HG03342 (cell line): Measurements from ENCODE around the gene SMARCD2.
"Not testable (repeated sequence)": the region's sequence is repeated elsewhere in the genome, so short reads cannot be mapped to it uniquely, and the experiment has no call there.

Experiments used
- ATAC-seq: cut with Tn5 transposase; IDR thresholded peaks from one replicate; pipeline ENCODE4 v1.9.1; 2021; ENCODE audit warnings: mild to moderate bottlenecking, moderate library complexity; ENCODE audit not compliant: unreplicated experiment

Gene SMARCD2

DNA sequence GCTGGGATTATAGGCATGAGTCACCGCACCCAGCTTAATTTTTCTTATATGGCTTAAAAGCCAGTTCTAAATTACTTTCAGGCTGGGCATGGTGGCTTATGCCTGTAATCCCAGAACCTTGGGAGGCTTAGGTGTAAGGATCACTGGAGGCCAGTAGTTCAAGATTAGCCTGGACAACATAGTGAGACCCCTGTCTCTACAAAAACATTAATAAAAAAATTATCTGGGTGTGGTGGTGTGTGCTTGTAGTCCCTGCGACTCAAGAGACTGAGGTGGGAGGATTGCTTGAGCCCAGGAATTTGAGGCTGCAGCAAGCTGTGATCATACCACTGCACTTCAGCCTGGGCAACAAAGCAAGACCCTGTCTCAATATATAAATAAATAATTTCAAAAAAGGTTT lies 10.8 kb upstream of the SMARCD2 start:
- no peak for ATAC-seq

DNA sequence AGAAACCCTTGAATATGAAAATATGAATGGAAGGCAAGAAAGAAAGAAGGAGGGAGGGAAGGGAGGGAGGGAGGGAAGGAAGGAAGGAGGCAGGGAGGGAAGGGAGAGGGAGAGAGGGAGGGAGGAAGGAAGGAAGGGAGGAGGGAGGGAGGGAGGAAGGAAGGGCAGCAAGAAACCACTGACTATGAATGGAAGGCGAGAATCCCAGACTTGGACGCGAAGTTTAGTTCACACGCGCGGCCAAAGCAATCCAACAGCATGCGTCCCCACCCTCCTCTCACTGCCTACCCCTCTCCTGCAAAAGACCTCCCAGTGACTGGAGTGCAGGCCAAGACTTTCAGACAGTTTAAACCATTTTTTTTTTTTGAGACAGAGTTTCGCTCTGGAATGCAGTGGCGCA lies 7.9 kb upstream of the SMARCD2 start:
- no peak for ATAC-seq

DNA sequence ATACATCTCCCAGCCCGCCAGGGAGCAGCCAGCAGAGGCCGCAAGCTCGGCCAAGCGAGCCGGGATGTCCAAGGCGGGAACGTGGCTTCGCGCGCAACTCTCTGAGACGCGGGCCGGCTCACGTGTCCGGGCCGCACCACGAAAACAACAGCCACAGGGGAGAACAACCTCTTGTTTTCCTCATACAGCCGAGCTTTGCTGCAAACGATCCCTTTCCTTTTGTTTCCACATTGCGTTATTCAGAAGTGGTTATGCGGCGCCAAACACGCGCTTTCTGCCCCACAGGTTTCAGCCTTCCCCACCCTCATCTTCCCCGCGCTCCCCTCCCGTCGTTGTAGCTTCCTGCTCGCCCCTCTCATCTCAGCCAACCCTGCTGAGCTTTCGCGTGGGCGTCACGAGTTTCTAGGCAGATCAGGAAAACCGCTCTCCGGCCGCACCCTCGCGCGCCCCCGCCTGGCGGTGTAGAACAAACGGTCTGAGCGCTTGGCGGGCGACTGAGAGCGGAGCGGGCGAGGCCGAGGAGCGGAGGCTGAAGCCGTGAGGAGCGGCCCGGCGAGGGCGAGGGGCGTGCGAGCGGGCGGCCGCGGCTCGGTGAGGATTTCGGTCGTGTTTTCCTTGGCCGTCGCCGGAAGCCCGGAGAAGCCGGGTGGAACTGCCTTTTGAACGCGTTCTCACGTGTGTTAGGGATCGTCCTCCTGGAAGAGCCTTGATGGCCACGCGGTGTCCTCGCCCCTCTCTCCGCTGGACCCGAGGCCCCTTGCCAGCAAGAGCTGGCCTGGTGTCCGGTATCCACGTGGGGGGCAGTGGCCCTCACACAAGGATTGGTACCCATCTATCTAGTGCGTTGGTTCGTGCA lies 6.6 kb upstream of the SMARCD2 start:
- ATAC-seq = peak; percentile 91

DNA sequence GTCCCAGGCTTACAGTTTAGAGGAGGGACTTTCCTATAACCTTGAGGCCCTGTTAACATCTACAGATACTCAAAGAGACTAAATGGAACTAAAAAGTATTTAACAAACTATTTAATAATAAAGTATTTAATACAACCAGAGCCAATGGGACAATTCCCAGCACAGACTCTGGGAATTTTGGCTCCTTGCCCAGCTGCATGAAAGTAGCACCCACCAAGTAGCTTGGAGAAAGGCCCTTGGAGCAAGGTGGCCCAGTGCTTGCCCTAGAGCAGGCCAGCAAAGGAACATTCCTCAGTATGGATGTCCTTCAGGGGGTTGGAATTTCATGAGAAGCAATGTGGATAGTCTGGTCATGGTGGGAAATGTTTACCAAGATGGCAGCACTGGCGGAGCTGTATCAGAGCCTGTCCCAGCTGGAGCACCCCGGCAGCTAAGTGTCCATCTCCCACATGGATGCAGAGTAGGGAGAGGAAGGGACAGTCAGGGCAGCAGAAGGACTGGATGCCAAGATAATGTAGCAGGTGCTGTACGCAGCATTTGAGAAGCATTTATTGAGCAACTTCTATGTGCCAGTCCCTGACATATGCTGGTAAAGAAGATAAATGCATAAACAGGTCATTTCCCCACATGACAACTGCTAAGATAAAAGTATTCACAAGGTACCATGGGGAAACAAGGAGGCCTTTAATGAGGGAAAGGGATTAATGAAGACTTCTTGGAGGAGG lies 5.2 kb upstream of the SMARCD2 start:
- ATAC-seq = no peak

DNA sequence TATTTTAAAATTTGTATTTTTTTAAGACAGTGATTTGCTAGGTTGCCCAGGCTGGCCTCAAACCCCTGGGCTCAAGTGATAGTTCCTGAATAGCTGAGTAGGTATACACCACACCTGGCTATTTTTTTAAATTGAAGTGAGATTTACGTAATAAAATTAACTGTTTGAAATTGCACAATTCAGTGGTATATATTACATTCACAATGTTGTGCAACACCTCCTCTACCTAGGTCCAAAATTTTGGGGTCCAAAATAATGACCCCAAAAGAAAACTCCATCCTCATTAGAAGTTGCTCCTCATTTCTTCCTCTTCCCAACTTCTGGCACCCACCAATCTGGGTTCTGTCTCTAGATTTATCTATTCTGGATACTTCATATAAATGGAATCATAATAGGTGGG lies 3.0 kb upstream of the SMARCD2 start:
- ATAC-seq = no peak

DNA sequence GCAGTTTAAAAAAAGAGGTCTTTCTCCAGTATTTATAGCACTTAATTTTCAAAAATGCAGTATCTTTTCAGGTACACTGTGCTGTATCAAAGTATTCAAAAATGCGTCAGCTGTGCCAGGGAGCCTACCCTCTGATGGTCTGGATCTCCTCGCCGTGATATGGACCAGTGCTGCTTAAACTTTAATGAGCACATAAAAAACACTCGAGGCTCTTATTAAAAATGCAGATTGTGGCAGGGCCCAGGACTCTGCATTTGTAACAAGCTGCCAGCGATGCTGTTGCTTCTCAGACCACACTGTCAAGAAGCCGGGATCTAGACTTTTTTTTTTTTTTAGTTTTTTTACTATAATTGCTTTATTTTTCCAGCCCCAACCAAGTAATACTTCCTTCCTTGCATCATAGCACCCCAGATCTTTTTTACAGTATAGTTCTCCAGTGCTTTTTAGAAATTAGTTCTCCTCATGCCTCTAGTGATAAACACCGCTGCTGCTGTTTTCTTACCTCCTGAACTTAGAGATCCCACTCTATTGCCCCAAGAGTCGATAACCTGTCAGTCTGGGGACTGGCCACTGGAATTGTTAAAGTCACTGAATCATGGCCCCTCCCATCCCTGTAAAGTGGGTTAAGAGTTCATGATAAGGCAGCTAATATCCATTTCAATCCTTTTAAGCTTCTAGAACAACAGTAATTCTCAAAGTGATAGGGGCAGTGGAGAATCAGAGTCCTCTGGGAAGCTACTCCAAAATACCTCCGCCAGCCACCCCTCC lies 1.6 kb upstream of the SMARCD2 start:
- ATAC-seq = no peak

DNA sequence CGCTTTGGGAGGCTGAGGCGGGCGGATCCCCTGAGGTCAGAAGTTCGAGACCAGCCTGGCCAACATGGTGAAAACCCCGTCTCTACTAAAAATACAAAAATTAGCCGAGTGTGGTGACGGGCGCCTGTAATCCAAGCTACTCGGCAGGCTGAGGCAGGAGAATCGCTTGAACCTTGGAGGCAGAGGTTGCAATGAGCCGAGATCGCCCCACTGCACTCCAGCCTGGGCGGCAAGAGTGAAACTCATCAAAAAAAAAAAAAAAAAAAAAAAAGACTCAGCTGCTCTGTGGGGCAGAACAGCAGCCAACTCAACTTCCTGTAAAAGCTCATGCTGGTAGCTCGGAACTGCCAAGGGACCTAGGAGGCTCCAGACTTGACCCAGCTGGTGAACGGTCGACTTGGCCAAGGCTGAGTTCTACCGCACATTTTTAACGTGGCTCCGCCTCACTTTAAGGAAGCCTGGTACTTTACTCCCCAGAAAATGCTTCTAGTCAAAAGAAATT lies 953 bp upstream of the SMARCD2 start:
- not testable (repeated sequence) for ATAC-seq

DNA sequence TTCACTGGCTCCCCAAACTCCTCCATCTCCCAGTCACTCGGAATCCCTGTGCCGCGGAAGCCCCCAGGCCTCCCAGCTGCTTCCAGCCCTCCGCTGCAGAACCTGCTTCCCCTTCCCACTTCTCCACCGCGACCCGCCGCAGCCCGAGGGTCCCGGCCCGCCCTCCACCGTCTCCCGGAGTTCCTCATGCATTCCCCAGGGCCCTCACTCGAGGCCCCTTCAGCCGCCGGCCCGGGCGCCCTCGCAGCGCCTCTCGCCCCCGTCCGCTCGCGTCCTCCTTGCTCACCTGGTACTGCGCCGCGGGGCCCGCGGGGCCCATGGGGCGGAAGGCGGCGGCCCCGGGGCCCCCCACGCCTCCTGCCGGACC lies 329 bp downstream of the SMARCD2 start:
- ATAC-seq = peak; percentile 28

DNA sequence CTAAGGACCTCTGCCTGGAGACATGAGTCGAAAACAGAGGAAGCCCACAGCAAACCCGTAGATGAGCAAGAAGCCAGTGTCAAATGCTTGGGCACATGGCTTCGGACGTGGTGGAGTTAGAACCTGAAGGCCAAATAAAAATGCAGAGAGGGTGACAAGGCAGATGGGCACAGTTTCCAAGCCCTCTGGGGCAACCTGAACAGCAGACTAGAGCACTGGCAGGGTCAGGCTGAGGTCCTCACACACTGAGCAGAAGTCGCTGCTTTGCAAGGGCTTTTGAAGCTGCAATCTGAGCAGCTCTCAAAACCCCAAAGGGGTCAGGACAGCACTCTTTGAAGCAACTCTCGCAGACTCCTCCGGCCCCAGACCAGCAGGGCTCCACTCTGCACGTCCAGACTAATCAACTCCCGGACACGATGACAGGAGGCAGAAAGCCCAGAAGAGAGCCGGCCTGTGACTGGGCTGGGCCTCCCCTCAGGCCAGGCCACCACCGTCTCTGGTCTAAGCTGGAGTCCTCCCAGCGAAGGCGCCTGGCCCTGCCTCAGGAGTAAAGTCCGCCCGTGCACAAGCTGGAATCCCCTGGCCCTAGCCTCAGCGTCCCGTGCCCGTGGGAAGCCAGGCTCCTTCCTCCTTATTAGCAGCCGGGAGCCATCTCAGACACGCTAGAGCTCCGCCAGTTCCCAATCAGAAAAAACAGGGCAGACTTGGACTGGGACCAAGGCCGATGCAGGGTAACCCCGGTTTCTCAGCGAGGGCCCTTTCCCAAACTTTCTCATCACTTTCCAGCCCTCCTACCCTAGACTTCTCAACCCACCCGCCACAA lies 924 bp downstream of the SMARCD2 start:
- ATAC-seq = no peak

DNA sequence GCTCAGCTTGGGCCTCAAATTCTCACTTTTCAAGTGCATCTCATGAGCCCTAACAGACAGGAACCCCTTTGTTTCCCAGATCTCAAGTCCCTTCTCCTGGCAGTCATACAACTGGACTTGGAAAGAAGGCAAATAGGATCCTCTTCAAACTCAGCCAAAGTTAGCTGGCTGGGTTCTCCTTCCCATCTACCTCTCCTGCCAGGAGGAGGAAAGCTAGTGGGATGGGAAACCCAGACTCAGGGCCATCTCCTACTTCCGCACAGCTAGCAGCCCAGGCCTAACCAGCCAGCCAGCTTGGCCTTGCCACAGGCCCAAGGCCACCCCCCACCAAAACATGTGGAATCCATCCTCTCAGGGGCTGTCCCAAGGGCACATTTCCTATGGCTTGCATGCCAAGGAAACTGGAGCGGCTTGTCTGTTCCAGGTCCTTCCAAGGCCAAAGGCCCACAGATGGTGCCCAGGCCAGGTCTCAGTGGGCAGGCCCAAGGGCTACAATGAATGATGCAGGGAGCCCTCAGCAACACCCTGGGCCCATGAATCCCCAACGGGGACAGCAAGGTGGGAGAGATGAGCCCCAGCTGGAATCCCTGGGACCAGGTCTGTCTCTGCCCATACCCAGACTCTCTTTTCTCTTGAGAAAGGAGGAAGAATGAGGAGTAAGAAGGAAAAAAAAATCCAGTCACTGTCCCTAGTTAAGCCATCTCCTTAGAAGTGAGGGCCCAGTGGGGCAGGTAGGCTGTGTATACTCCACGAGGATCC lies 1.7 kb downstream of the SMARCD2 start:
- ATAC-seq = no peak

DNA sequence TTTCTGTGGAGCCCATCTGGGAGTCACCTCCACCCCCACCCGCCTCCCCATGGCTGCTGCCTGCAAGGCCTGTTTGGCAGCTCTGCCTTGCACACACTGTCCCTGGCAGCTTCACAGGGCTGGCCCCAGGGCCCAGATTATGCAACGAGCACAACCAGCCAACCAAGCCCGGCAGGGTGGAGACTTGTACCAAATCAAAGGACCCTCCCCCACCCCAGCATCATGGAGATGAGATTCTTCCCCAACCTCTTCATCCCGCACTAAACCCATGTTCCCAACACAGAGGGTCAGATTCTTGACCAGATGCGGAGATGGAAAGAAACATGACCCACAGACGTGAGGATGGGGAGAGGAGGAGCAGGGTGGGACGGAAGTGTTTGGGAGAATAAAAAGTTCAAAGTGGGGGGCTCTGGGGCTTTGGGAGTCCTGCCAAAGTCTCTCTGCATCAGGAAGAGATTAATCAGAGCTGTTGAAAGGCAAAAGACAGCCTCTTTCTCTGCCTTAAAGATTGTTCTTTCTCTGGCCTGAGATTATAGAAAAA lies 3.8 kb downstream of the SMARCD2 start:
- ATAC-seq = no peak

DNA sequence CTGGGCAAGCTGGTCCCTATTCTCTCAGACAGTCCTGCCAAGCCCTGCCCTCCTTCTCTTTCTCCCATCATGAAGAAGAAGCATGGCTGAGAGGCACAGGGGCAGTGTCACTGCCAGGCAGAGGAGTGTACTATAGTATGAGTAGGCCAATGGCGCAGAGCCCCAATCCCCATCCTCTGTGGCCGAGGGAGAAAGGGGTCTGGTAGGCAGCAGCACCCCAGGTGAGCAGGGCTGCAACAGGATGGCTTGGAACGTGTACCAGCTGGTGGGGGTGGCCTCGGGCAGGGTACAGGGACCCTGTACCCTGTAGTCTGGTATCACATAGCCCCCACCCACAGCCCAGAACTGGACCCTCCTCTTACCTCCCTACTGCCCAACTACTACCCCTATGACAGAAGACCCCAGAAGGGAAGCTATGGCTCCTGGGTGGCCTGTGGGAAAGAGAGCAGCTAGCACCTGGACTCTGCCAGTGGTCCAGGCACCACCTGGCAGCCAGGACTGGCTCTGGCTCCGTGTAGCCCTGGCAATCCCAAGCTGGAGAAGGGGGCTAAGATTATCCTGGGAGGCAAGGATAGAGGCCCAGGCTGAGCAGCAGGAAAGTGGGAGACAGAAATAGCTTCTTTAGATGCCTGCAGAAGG lies 4.4 kb downstream of the SMARCD2 start:
- no peak for ATAC-seq

DNA sequence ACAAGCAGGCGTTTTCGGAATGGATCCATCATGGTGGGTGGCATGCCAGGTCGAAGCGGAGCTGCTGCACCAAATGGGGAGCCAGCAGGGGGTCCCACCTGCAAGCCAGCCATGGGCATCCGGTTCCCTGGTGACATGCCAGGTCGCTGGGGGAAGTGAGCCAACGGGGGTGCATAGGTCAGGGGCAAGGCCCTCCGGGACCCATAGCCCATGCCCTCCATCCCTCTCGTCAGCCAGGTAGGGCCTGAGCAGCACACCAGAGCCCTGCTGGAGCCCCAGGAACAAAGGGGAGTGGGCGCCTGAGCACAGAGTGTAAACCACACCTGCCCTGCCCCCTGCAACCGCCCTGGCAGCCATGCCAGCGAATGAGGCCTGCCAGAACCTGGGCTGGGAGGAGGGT lies 5.0 kb downstream of the SMARCD2 start:
- no peak for ATAC-seq

DNA sequence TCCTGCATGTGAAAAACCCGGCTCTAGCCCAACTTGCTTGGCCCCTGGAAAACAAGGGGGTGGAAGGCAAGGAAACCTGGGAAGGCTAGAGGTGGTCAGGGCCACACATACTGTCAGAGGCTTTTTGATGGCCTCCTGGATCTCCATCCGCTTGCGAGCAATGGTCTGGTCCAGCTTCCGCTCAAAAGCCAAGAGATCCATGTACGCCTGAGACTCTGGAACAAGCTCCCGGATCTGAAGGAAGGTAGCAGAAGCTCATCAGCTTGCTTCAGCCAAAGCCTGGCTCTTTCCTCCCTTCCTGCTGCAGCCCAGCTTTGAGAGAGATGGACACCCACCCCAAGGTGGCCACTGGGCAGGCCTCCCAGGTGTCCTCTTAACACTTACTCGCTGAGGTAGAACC lies 5.7 kb downstream of the SMARCD2 start:
- ATAC-seq = no peak

DNA sequence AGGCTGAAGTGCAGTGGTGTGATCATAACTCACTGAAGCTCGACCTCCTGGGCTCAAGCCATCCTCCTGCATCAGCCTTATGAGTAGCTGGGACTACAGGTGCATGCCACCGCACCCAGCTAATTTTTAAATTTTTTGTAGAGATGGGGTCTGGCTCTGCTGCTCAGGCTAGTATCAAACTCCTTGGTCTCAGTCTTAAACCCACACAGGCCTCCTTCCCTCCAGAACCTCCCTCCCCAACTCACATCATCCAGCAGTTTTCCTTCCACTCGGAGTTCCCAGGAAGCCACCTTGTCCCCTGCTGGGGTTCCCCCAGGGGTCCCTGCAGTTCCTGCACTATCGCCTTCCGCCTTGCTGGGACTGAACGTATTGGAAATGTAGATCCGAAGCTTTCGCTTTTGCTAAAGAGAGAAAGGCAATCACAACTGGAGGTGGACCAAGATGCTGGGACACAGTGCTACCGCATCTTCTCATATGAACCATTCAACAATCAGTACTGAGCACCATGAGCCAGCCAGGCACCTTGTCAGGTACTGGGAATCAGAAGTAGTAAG lies 7.2 kb downstream of the SMARCD2 start:
- ATAC-seq = no peak

DNA sequence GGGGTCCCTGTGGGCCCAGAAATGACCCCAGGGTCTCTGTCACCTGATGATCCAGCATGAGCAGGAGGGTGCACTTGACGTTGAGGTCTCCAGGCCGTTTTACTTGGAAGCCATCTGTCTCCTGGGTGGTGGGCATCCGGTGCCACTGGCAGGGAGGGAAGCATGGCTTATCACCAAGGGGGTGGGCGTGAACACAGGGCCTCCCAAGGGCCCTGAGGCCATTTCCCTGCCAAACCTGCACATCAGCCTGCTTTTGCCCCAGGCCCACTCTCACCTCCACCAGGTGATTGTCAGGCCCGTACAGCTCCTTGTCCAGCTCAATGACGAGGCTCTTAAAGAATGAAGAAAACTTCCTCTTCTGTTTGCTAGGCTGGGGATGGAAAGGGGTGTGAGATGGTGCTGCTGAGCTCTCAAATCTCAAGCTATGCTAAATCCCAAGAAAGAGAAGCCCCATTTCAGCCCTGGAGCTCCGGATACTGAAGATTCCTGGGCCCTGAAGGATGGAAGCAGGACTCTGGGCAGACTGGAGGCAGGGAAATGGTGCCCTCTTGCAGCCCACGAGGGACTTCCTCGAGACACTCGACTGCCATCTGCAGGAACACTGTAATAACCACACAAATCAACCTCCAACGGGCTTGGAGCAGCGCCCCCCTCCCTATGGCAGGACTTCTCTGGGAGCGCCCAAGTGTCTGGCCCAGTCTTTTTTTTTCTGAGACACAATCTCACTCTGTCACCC lies 7.9 kb downstream of the SMARCD2 start:
- peak; percentile 66 for ATAC-seq

DNA sequence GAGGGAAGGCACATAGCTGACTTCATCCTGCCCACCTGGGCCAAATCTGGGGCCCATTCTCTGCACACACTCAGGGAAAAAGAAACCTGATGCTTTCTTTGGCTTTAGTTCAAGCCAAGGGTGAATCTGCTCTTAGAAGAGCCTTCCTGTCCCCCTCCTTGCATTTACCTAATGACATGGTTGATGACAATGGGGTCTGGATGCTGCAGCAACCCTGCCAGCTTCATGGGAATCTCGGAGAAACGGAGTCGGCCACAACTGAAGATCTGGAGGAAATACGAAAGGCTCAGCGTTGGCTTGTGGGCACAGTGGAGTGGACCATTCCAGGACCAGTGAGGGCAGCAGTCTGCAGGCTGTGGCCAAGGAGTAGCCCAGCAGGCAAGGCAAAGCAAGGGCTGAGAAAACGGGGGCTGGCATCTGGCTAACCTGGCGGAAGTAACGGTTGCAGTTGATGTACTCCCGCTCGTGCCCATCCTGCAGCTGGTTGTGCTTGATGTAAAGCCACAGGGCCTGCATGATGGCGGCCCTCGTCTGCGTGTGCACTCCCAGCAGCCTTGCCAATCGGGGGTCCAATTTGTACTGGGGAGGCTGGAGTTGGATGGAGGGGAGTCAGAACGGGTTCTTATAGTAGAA lies 8.6 kb downstream of the SMARCD2 start:
- no peak for ATAC-seq
